A375 (cell line): ENCODE data around the gene LOXL1. TPM values are rescaled to one million over a fixed set of nuclear protein-coding genes. Genes with fewer than 3 reads are reported as not detected.

Experiments
- total RNA-seq: library from RNA; depleted of rRNA; stranded (reverse); fragments of >200 nt; shearing (Covaris generic); gene quantifications from 2 replicates; pipeline ENCODE4 v1.2.3, GENCODE V29; 2014; rRNA removed

LOXL1 gene, protein sequence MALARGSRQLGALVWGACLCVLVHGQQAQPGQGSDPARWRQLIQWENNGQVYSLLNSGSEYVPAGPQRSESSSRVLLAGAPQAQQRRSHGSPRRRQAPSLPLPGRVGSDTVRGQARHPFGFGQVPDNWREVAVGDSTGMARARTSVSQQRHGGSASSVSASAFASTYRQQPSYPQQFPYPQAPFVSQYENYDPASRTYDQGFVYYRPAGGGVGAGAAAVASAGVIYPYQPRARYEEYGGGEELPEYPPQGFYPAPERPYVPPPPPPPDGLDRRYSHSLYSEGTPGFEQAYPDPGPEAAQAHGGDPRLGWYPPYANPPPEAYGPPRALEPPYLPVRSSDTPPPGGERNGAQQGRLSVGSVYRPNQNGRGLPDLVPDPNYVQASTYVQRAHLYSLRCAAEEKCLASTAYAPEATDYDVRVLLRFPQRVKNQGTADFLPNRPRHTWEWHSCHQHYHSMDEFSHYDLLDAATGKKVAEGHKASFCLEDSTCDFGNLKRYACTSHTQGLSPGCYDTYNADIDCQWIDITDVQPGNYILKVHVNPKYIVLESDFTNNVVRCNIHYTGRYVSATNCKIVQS
- total RNA-seq = 0.21 and 1.1 TPM in 2 replicates

DNA sequence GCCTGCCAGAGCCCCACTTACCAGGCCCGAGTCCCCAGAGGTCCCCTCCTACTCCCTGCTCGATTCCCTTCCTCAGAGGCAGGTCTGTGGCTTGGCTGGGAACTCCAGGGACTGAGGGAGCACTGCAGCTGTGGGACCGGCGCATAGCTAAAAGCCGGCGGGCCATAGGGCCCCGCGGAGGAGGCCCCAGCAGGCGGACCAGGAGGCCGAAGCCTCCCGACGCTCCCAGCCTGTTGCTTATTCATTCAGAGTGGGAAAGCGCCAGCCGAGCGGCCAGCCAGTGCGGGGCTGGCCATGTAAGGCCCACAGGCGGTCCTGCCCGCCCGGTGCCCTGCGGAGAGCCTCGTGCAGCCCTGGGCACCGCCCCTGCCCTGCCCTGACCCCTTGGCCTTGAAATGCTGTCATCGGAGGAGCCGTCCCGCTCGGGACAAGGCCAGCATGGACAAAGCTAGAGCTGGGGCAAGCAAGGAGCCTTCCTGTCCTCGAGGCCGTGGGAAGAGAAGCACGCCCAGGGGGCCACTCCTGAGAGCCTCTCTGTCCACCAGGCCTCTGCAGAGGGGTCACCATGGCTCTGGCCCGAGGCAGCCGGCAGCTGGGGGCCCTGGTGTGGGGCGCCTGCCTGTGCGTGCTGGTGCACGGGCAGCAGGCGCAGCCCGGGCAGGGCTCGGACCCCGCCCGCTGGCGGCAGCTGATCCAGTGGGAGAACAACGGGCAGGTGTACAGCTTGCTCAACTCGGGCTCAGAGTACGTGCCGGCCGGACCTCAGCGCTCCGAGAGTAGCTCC, at the start of gene LOXL1:
Gene LOXL1 (plus strand): TSS at position 244 of the 784 bp plus-strand sequence. CDS start 322 bp downstream, at position 566.

GRCh38 chr15:73991726-73992593, 65.7 kb downstream of the LOXL1 start, which contains the start of gene STOML1:
Gene STOML1, minus strand, starts transcription at chr15:73992295. Its CDS starts 72 bp downstream, at chr15:73992223.

GRCh38 chr15:73994413-73994883, 68.2 kb downstream of the LOXL1 start, which contains the start of gene PML:
Gene PML, plus strand, starts transcription at chr15:73994716. Its CDS starts 97 bp downstream, at chr15:73994813.

Other genes with a start within 250 kb of the LOXL1 start
- 62.0 and 85.1 TPM in 2 replicates for gene CD276, start 242.1 kb upstream of the LOXL1 start, total RNA-seq
- 2.1 and 2.6 TPM in 2 replicates for gene INSYN1, start 173.1 kb upstream of the LOXL1 start, total RNA-seq
- not detected in 2 replicates for gene TBC1D21, start 52.9 kb upstream of the LOXL1 start, total RNA-seq
- gene STOML1, start 65.8 kb downstream of the LOXL1 start, total RNA-seq = 13.1 and 13.3 TPM in 2 replicates
- 26.3 and 27.0 TPM in 2 replicates for gene PML, start 68.3 kb downstream of the LOXL1 start, total RNA-seq
- gene GOLGA6A, start 156.1 kb downstream of the LOXL1 start, total RNA-seq = 2.4 TPM in 1 of 2 replicates, not detected in the other
- gene ISLR2, start 204.1 kb downstream of the LOXL1 start, total RNA-seq = 2.8 TPM in 1 of 2 replicates, not detected in the other
- 0.08 TPM in 1 of 2 replicates, not detected in the other for gene ISLR, start 247.2 kb downstream of the LOXL1 start, total RNA-seq